Measurements from ENCODE around the gene EPHA8.

Gene EPHA8

GRCh38 chr1:22569269-22569668 lies 6.0 kb downstream of the EPHA8 start:
- no peak for DNase-seq

- DNase-seq = no peak
Observed at GRCh38 chr1:22570140-22570909, 7.0 kb downstream of the EPHA8 start.

GRCh38 chr1:22572818-22573217 lies 9.5 kb downstream of the EPHA8 start:
- DNase-seq = no peak

GRCh38 chr1:22573237-22573636 lies 9.9 kb downstream of the EPHA8 start:
- DNase-seq = no peak

GRCh38 chr1:22575532-22576149 lies 12.4 kb downstream of the EPHA8 start:
- no peak for DNase-seq

- DNase-seq = no peak
Observed at GRCh38 chr1:22576150-22576544, 12.9 kb downstream of the EPHA8 start.

GRCh38 chr1:22576617-22577016 lies 13.3 kb downstream of the EPHA8 start:
- DNase-seq = no peak

- DNase-seq = no peak
Observed at GRCh38 chr1:22578732-22579361, 15.6 kb downstream of the EPHA8 start.

- no peak for DNase-seq
Observed at GRCh38 chr1:22579541-22580155, 16.4 kb downstream of the EPHA8 start.

- no peak for DNase-seq
Observed at GRCh38 chr1:22582661-22583635, 19.7 kb downstream of the EPHA8 start.

GRCh38 chr1:22584001-22584562 lies 20.8 kb downstream of the EPHA8 start:
- no peak for DNase-seq

GRCh38 chr1:22584970-22585369 lies 21.7 kb downstream of the EPHA8 start:
- DNase-seq = no peak

- no peak for DNase-seq
Observed at GRCh38 chr1:22585471-22585870, 22.2 kb downstream of the EPHA8 start.

GRCh38 chr1:22586356-22587130 lies 23.3 kb downstream of the EPHA8 start:
- no peak for DNase-seq

GRCh38 chr1:22587247-22587646 lies 24.0 kb downstream of the EPHA8 start:
- no peak for DNase-seq

- DNase-seq = no peak
Observed at GRCh38 chr1:22588899-22589422, 25.7 kb downstream of the EPHA8 start.

- peak; percentile 68 for DNase-seq
Observed at GRCh38 chr1:22591576-22591975, 28.3 kb downstream of the EPHA8 start.

- no peak for DNase-seq
Observed at GRCh38 chr1:22592051-22592450, 28.8 kb downstream of the EPHA8 start.

- peak; percentile 80 for DNase-seq
Observed at GRCh38 chr1:22592919-22593790, 29.9 kb downstream of the EPHA8 start.

GRCh38 chr1:22594396-22594795 lies 31.1 kb downstream of the EPHA8 start:
- DNase-seq = no peak

All from islet precursor cell (in vitro differentiated cells).